ENCODE results near the gene REV1. TPM values are rescaled to one million over a fixed set of nuclear protein-coding genes. Genes with fewer than 3 reads are reported as not detected.
"Not testable (repeated sequence)": the region's sequence is repeated elsewhere in the genome, so short reads cannot be mapped to it uniquely, and the experiment has no call there.

REV1 gene
- total RNA-seq, 3 donors from 2014 or later: 40.2 to 53.4 (median 50.7) TPM

DNA sequence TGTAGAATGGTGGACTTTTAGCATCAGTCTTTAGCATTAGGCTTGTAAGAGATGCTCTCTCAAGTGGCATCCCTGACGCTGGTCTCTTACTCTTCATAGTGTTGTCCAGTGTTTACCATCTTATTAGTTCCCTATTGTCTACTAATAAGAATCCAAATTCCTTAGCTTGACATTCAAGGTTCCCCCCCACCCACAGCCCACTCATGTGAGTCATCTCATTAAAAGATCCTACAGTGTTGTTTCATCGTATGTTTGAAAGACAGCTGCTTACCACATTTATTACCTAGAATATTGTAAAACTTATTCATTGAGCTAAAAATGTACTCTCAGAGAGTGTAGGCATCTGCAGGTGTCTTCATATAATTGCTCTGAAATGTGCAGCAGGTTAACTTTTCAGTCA is 124.2 kb downstream of the REV1 start:
- ATAC-seq: no peak

DNA sequence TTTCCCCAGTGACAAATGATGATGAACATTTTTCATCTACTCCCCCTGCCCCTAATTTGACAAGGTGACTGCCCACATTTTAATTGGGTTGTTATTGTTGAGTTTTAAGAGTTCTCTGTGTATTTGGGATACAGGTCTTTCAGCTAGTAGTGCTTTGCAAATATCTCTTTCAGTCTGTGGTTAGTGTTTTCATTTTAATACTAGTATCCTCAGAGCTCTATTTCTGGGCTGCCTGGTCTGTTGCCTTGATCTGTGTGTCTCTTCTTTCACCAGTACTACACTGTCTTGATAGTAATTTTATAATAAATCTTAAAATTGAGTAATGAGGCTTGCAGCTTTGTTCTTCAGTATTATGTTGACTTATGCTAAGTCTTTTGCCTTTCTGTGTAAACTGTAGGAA is 133.0 kb downstream of the REV1 start:
- ATAC-seq (no peak), DNase-seq (no peak)
- Histone ChIP-seq H3K36me3 (ENCODE audit: low read depth) (no peaks in the 10 kb centered on the region), H3K4me1 (ENCODE audit: low read depth) (no peaks in the 10 kb centered on the region), H3K9me3 (no peaks in the 10 kb centered on the region), H3K4me3 (no peak overlapping the region)
- intact Hi-C loops (cut with DNase I, micrococcal nuclease): no loop called here
- TF ChIP-seq, protein P1, sequence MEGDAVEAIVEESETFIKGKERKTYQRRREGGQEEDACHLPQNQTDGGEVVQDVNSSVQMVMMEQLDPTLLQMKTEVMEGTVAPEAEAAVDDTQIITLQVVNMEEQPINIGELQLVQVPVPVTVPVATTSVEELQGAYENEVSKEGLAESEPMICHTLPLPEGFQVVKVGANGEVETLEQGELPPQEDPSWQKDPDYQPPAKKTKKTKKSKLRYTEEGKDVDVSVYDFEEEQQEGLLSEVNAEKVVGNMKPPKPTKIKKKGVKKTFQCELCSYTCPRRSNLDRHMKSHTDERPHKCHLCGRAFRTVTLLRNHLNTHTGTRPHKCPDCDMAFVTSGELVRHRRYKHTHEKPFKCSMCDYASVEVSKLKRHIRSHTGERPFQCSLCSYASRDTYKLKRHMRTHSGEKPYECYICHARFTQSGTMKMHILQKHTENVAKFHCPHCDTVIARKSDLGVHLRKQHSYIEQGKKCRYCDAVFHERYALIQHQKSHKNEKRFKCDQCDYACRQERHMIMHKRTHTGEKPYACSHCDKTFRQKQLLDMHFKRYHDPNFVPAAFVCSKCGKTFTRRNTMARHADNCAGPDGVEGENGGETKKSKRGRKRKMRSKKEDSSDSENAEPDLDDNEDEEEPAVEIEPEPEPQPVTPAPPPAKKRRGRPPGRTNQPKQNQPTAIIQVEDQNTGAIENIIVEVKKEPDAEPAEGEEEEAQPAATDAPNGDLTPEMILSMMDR (IDR thresholded peaks at IDR 0.05): no peak

More for the DNA sequence above, 124.2 kb downstream of the REV1 start:
- no peaks in the 10 kb centered on the region for H3K4me1 ChIP-seq (ENCODE audit: low read depth)
- no peak for DNase-seq
- peaks cover 8% of the 10 kb centered on the region for H3K36me3 ChIP-seq (ENCODE audit: low read depth)
- intact Hi-C loops (cut with DNase I, micrococcal nuclease): no loop called here
- no peak overlapping the region for H3K4me3 ChIP-seq
- TF ChIP-seq, protein P1 (IDR thresholded peaks at IDR 0.05): no peak
- no peaks in the 10 kb centered on the region for H3K9me3 ChIP-seq

GRCh38 chr2:99354825-99355224 is 135.0 kb downstream of the REV1 start:
- ATAC-seq; H3K4me3 ChIP-seq; H3K9me3 ChIP-seq; DNase-seq; H3K36me3 ChIP-seq (ENCODE audit: low read depth); H3K4me1 ChIP-seq (ENCODE audit: low read depth); intact Hi-C loops (cut with DNase I, micrococcal nuclease): not testable (repeated sequence)

DNA sequence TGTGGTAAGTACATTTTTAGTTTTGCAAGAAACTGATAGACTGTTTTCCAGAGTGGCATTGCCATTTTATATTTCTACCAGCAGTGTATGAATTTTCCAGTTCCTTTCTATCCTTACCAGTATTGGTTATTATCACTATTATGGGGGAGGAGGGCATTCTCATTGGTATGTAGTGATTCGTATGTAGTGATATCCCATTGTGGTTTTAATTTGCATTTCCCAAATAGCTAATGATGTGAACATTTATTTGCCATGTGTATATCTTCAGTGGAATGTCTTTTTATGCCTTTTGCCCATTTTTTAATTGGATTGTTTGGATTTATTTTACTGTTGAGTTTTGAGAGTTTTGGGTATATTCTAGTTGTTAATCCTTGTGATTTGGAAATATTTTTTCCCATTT is 135.7 kb downstream of the REV1 start:
- no peak for DNase-seq
- ATAC-seq: no peak
- TF ChIP-seq, protein P1 (IDR thresholded peaks at IDR 0.05): no peak
- intact Hi-C loops (cut with DNase I, micrococcal nuclease): no loop called here
- no peak overlapping the region for H3K4me3 ChIP-seq
- no peaks in the 10 kb centered on the region for H3K9me3 ChIP-seq
- H3K36me3 ChIP-seq (ENCODE audit: low read depth): no peaks in the 10 kb centered on the region
- no peaks in the 10 kb centered on the region for H3K4me1 ChIP-seq (ENCODE audit: low read depth)

Other genes starting within 250 kb of the REV1 start
- not detected for gene LYG2, start 234.4 kb downstream of the REV1 start, total RNA-seq
- gene LYG1, start 188.8 kb downstream of the REV1 start, total RNA-seq: 1 to 10 TPM in 2 of 3 donors, not detected in 1; 1.5 to 1.6 TPM
- gene TXNDC9, start 153.7 kb downstream of the REV1 start, total RNA-seq: 10 to 100 TPM; 21.5 to 26.5 (median 25.2) TPM
- 10 to 100 TPM; 23.5 to 47.3 (median 30.1) TPM for gene EIF5B, start 152.6 kb downstream of the REV1 start, total RNA-seq

Data from mucosa of descending colon (tissue), 3 donors.